ENCODE data around the gene TMEM202.

GRCh38 chr15:72423256-72423655 lies 25.2 kb downstream of the TMEM202 start:
- no peak for TF ChIP-seq CTCF (IDR thresholded peaks at IDR 0.05)
- no peak for TF ChIP-seq POLR2A (IDR thresholded peaks at IDR 0.05)
